ENCODE measurements around the gene IKZF1. TPM values are rescaled to one million over a fixed set of nuclear protein-coding genes. Genes with fewer than 3 reads are reported as not detected.
A peak's percentile ranks its signal among the peaks of the same experiment; 100 is the strongest.

IKZF1 gene
- total RNA-seq, 4 donors from 2014 or later, result 25.3 to 108 (median 31.7) TPM

- DNase-seq, result peak in 1 of 3 donors; percentile 58
- TF ChIP-seq POLR2A (IDR thresholded peaks at IDR 0.05) (no peak), CTCF (IDR thresholded peaks at IDR 0.05) (no peak)
- no peak overlapping the region for H3K4me3 ChIP-seq
- peaks cover 0 to 28% (median 4%) of the 10 kb centered on the region in 4 donors for H3K4me1 ChIP-seq
- no peaks in the 10 kb centered on the region for H3K27me3 ChIP-seq
- H3K9me3 ChIP-seq, result no peaks in the 10 kb centered on the region
- H3K27ac ChIP-seq, result peak overlapping the region; percentile 55 to 82 (median 72)
- H3K36me3 ChIP-seq, result peaks cover 0 to 6% (median 0%) of the 10 kb centered on the region in 3 donors
Observed at GRCh38 chr7:50329775-50330174, 25.3 kb downstream of the IKZF1 start.

- peaks cover 0 to 30% (median 5%) of the 10 kb centered on the region in 4 donors for H3K4me1 ChIP-seq
- DNase-seq, result no peak
- peaks cover 0 to 6% (median 0%) of the 10 kb centered on the region in 3 donors for H3K36me3 ChIP-seq
- no peak for TF ChIP-seq POLR2A (IDR thresholded peaks at IDR 0.05)
- no peak for TF ChIP-seq CTCF (IDR thresholded peaks at IDR 0.05)
- peak overlapping the region; percentile 55 to 82 (median 72) for H3K27ac ChIP-seq
- H3K4me3 ChIP-seq, result no peak overlapping the region
- no peaks in the 10 kb centered on the region for H3K27me3 ChIP-seq
- H3K9me3 ChIP-seq, result no peaks in the 10 kb centered on the region
Observed at GRCh38 chr7:50330254-50330653, 25.7 kb downstream of the IKZF1 start.

- Histone ChIP-seq H3K27me3 (no peaks in the 10 kb centered on the region), H3K36me3 (peaks cover 0 to 6% (median 0%) of the 10 kb centered on the region in 3 donors), H3K4me3 (no peak overlapping the region), H3K9me3 (no peaks in the 10 kb centered on the region), H3K27ac (peak overlapping the region; percentile 55 to 82 (median 72)), H3K4me1 (peaks cover 0 to 34% (median 7%) of the 10 kb centered on the region in 4 donors)
- no peak for TF ChIP-seq POLR2A (IDR thresholded peaks at IDR 0.05)
- TF ChIP-seq CTCF (IDR thresholded peaks at IDR 0.05), result no peak
- peak in 2 of 3 donors; percentile 67 to 75 for DNase-seq
Observed at GRCh38 chr7:50330696-50331095, 26.2 kb downstream of the IKZF1 start.

- H3K4me1 ChIP-seq, result peaks cover 0 to 37% (median 12%) of the 10 kb centered on the region in 4 donors
- no peak overlapping the region for H3K4me3 ChIP-seq
- H3K27ac ChIP-seq, result peak overlapping the region; percentile 55 to 82 (median 72)
- H3K9me3 ChIP-seq, result no peaks in the 10 kb centered on the region
- DNase-seq, result no peak
- no peaks in the 10 kb centered on the region for H3K27me3 ChIP-seq
- TF ChIP-seq CTCF (IDR thresholded peaks at IDR 0.05) (no peak), POLR2A (IDR thresholded peaks at IDR 0.05) (no peak)
- peaks cover 0 to 6% (median 0%) of the 10 kb centered on the region in 3 donors for H3K36me3 ChIP-seq
Observed at GRCh38 chr7:50331564-50332208, 27.2 kb downstream of the IKZF1 start.

GRCh38 chr7:50332241-50333165 is 28.0 kb downstream of the IKZF1 start:
- Histone ChIP-seq H3K9me3 (no peaks in the 10 kb centered on the region), H3K4me1 (peaks cover 0 to 45% (median 12%) of the 10 kb centered on the region in 4 donors), H3K27ac (peak overlapping the region; percentile 55 to 82 (median 72)), H3K27me3 (no peaks in the 10 kb centered on the region), H3K4me3 (no peak overlapping the region), H3K36me3 (peaks cover 0 to 5% (median 0%) of the 10 kb centered on the region in 3 donors)
- DNase-seq, result no peak
- TF ChIP-seq CTCF (IDR thresholded peaks at IDR 0.05) (no peak), POLR2A (IDR thresholded peaks at IDR 0.05) (no peak)
